ENCODE data around the gene ZNF142.

- TF ChIP-seq CTCF (IDR thresholded peaks at IDR 0.05) (no peak), POLR2A (IDR thresholded peaks at IDR 0.05) (no peak)
Observed at GRCh38 chr2:218607436-218608115, 51.8 kb downstream of the ZNF142 start, which contains the start of gene PLCD4.

Measured in lower leg skin (tissue), 3 donors.